ENCODE measurements around the gene OR5H15.
"Not testable (repeated sequence)": the region's sequence is repeated elsewhere in the genome, so short reads cannot be mapped to it uniquely, and the experiment has no call there.

Gene OR5H15

DNA sequence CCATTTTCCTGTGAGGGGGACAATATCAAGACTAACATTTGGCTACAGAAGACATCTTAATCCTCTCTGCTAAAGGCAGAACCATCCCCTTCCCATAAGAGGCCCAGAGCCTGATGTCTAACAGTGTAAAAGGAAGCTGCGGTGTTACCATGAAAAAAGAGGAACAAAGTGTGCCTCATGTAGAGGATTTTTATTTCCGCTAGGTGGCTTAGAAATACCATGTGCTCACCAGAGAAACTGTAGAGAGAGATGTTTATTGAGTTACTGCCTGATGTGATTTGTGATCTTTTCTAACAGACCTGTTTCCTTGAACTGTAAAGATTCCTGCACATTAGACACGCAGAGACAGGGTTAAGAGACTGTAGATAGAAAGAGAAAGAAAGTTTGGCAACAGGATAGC, 22.0 kb downstream of the OR5H15 start:
- Histone ChIP-seq H4K20me1 (ENCODE audit: insufficient read depth) (no peaks in the 10 kb centered on the region), H3K4me1 (ENCODE audit: low read depth, poor library complexity, severe bottlenecking) (no peaks in the 10 kb centered on the region), H3K27me3 (ENCODE audit: insufficient read depth, low read depth) (no peaks in the 10 kb centered on the region), H3K4me2 (no peak overlapping the region), H3K36me3 (ENCODE audit: insufficient read depth) (no peaks in the 10 kb centered on the region), H3K79me2 (ENCODE audit: insufficient read depth, low read depth) (no peaks in the 10 kb centered on the region), H3K9ac (no peak overlapping the region), H3K4me3 (IDR thresholded peaks at IDR 0.05; ENCODE audit: insufficient read depth, low read depth, low read length) (no peak overlapping the region), H2AFZ (ENCODE audit: low read depth) (no peak overlapping the region), H3K27ac (no peak overlapping the region)
- TF ChIP-seq CTCF (conservative IDR thresholded peaks at IDR 0.05; ENCODE audit: low read depth, low read length): 0 out of 2 replicates have a peak, but pooled peaks have one; percentile 20

GRCh38 chr3:98190911-98191310, 24.4 kb downstream of the OR5H15 start:
- H3K27ac ChIP-seq; H3K4me1 ChIP-seq (ENCODE audit: low read depth, poor library complexity, severe bottlenecking); H3K9ac ChIP-seq; H3K79me2 ChIP-seq (ENCODE audit: insufficient read depth, low read depth); H2AFZ ChIP-seq (ENCODE audit: low read depth); H3K36me3 ChIP-seq (ENCODE audit: insufficient read depth); H3K27me3 ChIP-seq (ENCODE audit: insufficient read depth, low read depth); H3K4me3 ChIP-seq (IDR thresholded peaks at IDR 0.05; ENCODE audit: insufficient read depth, low read depth, low read length); H3K4me2 ChIP-seq; H4K20me1 ChIP-seq (ENCODE audit: insufficient read depth): not testable (repeated sequence)

- H3K4me1 ChIP-seq (ENCODE audit: low read depth, poor library complexity, severe bottlenecking); H4K20me1 ChIP-seq (ENCODE audit: insufficient read depth); H3K9ac ChIP-seq; H2AFZ ChIP-seq (ENCODE audit: low read depth); H3K27ac ChIP-seq; H3K4me3 ChIP-seq (IDR thresholded peaks at IDR 0.05; ENCODE audit: insufficient read depth, low read depth, low read length); H3K27me3 ChIP-seq (ENCODE audit: insufficient read depth, low read depth); H3K79me2 ChIP-seq (ENCODE audit: insufficient read depth, low read depth); H3K36me3 ChIP-seq (ENCODE audit: insufficient read depth); H3K4me2 ChIP-seq: not testable (repeated sequence)
Observed at GRCh38 chr3:98196293-98196692, 29.8 kb downstream of the OR5H15 start.

DNA sequence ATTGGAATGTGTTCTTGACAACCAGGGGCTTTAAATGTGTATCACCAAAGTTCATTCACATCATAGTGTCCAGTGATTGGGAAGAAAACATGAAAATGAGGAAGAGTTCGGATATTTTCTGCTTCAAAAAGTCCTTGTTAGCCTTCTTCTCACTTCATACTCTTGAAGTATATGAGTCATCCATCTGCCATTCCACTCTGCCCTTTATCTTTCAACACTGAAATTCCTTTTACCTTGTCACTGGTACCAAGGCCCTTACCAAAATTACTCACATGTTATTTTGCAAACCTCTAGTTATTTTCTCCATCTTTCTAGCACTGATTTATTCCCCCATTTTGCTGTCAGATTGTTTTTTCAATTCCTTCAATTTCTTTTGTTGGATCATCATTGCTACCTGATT, 32.5 kb downstream of the OR5H15 start:
- Histone ChIP-seq H3K79me2 (ENCODE audit: insufficient read depth, low read depth) (no peaks in the 10 kb centered on the region), H3K27me3 (ENCODE audit: insufficient read depth, low read depth) (no peaks in the 10 kb centered on the region), H3K36me3 (ENCODE audit: insufficient read depth) (no peaks in the 10 kb centered on the region), H3K9ac (no peak overlapping the region), H2AFZ (ENCODE audit: low read depth) (no peak overlapping the region), H3K4me2 (no peak overlapping the region), H3K4me1 (ENCODE audit: low read depth, poor library complexity, severe bottlenecking) (no peaks in the 10 kb centered on the region), H3K27ac (no peak overlapping the region), H4K20me1 (ENCODE audit: insufficient read depth) (no peaks in the 10 kb centered on the region), H3K4me3 (IDR thresholded peaks at IDR 0.05; ENCODE audit: insufficient read depth, low read depth, low read length) (no peak overlapping the region)
- TF ChIP-seq CTCF (conservative IDR thresholded peaks at IDR 0.05; ENCODE audit: low read depth, low read length): no peak

- no peak overlapping the region for H3K4me2 ChIP-seq
- H3K4me3 ChIP-seq (IDR thresholded peaks at IDR 0.05; ENCODE audit: insufficient read depth, low read depth, low read length): no peak overlapping the region
- no peak for TF ChIP-seq CTCF (conservative IDR thresholded peaks at IDR 0.05; ENCODE audit: low read depth, low read length)
- H3K27me3 ChIP-seq (ENCODE audit: insufficient read depth, low read depth): no peaks in the 10 kb centered on the region
- H3K79me2 ChIP-seq (ENCODE audit: insufficient read depth, low read depth): no peaks in the 10 kb centered on the region
- H3K4me1 ChIP-seq (ENCODE audit: low read depth, poor library complexity, severe bottlenecking): no peaks in the 10 kb centered on the region
- no peaks in the 10 kb centered on the region for H4K20me1 ChIP-seq (ENCODE audit: insufficient read depth)
- H3K27ac ChIP-seq: no peak overlapping the region
- H3K9ac ChIP-seq: no peak overlapping the region
- H3K36me3 ChIP-seq (ENCODE audit: insufficient read depth): no peaks in the 10 kb centered on the region
- no peak overlapping the region for H2AFZ ChIP-seq (ENCODE audit: low read depth)
Observed at GRCh38 chr3:98209244-98209643, 42.7 kb downstream of the OR5H15 start.
